Kidney tubule cell (primary cell): ENCODE measurements around the gene LRMDA.

Experiments
- DNase-seq: peaks from one replicate; pipeline ENCODE4 v3.0.0-alpha.2; 2018; ENCODE audit warnings: low spot score

LRMDA gene

DNA sequence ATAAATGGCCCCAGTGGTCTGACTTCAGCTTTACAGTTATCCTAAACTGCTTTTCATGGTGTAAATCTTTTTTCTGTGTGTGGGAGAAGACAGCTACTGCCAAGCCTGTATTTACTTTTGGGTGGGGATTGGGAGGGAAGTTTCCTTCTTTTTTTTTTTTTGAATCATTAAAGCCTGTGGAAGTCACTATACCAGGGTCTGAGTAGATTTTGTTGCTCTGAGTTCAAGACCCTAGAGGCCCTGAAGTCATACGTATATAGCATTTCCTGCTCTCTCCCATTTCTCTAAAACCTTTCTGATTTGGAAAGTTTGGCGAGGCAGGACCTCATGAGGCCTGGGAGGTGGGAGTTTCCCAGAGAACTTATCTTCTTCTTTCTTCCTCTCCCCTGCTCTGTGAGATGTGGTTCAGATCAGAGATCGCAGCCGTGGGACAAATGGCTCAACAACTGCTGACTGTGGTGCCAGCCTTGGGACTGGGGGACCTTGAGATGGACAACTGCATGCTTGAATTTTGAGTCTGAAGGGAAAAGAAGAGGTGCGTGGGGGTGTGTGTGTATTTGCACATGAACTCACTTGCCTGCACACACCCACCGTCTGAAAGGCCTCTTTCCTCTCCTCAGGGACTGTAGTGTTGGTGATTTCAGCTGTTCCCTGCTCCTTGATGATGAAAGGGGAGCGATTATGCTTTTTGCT, 18.1 kb downstream of the LRMDA start:
- no peak for DNase-seq

DNA sequence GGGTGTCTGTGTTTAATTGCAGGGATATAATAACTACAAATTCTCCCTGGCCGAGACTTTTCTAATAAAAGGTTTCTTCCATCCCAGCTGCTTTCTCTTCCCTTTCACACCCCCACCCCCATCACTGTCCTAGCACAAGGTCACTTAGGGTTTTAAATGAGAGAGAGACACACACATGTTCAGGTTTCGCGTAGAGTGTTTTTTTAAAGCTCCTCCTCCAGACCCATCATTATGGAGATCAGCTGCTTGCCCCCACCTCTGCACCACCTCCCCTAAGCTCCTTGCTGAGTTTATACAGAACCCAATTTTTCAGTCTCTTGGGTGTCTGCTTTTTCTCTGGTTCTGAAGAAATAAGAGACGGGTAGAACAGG, 18.6 kb downstream of the LRMDA start:
- DNase-seq: no peak

DNA sequence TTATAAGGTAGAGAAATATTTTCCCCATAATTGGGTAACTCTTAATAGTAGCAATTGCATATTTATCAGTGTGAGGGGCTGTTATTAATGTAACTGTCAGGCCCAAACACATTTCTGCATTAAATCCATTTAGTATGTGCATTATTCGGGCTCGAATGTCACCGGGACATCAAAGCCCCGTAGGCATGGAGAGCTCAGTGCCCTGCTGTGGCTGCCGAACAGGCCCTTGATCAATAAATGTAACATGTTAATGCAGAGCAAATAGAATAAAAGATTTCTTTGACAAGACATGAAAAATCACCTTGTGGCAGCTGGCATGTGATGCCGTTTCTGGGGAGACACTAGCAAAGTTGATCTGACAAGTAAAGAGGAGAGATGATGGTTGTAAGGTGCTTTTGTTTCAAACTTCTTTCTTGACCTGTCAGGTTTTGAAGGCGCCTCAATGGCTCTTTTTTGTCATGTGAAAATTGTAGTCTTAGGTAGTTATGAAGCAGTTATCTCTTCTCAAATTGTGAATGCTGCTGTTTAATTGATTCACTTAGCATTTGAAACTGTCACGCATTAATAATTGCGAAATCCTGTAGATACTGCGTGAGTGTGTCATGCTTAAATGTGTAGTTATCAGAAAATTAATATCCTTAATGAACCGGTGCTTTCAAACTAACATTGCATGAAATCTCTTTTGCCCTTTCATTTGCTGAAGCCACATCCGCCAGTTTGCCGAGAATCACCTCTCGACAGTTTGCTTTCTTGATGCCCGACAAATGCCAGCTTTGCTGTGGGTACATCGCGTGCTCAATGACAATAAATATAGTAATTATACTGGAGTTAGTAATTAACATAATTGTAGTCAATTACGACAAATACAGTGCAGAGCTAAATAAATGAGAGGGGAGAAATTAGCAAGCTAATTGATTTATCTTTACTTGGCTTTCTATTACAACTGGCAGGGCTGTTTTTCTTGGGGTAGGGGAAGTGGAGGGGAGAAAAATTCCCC, 19.5 kb downstream of the LRMDA start:
- no peak for DNase-seq

DNA sequence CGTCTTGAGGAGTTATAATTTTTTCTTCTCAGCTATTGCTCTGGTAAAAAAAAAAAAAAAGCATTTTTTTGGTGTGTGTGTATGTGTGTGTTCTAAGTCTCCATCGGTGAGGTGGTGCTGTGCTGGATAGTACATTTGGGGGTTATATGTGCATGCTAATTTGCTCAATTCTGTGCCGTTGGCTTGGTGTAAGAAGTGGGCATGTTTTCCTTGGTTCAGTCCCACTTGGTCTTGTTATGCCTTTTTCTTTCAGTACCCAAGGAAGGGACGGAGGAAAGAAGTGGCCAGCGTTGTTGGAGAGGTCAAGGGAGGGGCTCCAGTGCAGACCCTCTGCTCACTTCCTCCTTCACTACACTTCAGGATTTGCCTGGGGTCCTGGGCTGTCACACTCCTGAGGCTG, 20.4 kb downstream of the LRMDA start:
- no peak for DNase-seq

DNA sequence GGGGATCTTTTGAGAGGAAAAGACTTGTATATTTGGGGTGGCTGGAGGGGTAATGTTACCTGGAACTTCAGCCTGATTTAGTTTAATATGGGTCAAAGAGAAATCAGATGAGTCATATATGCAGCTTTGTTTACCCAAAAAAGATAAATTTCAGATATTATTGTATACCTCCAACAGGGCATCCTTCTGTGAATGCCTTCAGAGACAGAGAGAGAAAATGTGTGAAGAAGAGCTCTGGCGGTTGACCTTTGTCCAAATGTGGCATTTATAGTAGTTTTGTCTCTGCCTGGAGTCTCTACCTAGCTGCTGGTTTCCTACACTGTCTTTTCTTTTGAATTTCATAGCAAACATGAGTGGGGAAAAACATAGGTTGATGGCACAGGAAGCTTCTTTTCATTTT, 21.6 kb downstream of the LRMDA start:
- no peak for DNase-seq

DNA sequence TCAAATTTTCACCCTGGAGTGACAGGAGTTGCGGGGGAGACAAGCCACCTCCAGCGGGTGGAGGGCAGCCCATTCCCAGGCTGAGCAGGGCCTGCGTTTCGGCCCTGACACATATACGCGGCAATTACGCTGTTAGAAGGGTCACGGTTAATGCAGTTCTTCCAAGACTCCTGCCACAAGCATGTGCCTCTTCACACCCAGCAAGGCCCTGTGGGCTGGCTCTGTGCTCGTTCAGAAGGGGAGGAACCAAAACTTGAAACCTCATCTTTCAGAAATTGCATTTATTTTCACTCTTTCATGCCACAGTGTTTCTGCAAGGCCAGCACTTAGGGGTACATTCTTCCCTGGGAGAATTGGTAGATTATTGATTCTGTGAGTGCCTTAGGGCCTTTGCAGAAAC, 24.7 kb downstream of the LRMDA start:
- DNase-seq: no peak

DNA sequence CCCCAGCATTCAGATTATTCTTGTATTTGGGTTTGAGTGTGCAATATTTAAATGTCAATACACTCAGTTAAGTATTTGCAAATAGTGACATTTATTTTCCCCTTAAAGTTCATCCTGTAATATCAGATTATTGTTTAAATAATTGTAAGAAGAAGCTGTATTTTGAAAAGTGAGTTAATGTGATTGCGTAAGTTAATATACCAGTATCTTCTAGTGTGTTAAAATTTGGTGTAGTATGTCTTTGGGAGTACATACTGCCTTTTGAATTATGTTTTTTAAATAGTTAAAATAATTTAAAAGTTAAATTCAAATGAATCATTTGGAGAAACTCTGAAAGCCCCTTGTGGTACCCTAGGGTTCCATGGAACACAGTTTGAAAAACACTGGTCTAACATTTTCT, 28.6 kb downstream of the LRMDA start:
- no peak for DNase-seq

DNA sequence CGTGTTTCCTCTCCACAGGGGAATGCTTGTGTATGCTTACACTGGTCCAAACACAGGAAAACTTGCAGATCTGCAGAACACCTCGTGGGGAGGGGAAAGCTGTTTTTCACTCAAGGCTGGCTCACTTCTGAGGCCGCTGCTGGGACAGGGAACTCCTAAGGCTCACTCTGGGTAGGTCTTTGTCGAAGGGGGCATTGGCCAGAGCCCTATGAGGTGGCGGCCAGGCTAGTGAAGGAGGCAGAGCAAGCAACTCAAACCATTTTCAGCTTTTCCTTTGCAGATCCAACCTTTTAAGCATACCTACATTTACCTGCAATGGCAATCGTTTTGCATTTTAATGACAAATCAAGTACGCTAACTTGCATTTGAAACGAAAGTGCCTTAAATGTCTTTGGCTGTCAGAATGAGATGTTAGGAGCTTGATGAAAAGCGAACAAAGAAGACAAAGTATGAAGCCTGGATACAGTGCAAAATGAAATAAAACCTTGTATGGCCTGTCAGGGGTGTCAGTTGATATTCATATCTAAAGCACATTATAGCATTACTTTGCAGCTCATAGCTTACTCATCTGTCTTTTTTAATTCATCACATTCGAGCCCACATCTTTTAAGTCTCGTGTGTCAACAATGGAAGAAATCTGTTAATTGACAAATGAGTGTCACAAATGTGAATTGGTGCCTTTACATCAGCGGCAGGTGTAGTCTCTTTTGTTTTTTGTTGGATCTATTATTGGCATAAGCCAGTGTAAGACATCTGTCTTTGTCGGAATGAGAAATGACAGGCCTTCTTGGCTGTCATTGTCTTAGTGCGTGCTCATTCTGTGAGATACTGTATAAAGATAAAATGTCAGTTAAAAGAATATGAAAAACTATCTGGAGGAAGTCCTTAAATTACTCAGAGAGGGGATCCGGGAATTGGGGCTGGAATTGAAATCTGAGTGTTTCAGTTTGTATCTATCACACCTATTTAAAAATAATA, 30.5 kb downstream of the LRMDA start:
- no peak for DNase-seq

DNA sequence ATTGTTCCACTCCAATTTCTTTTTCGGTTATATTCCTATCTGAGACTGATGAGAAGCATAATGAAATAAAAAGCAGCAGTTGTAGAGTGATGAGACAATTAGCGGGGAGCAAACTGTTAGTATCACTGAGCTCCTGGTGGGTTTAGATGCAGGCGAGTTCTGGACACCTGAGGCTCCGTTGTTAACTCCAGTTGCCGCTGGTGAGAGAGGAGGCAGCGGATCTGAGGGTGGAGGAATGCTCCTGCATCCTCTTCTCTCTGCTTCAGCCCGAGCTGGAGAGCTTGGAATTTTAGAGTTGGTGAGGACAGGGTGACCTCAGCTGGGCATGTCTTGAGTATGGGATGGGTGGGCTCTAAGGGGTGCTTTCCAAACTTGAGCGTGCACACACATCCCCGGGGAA, 31.4 kb downstream of the LRMDA start:
- no peak for DNase-seq

DNA sequence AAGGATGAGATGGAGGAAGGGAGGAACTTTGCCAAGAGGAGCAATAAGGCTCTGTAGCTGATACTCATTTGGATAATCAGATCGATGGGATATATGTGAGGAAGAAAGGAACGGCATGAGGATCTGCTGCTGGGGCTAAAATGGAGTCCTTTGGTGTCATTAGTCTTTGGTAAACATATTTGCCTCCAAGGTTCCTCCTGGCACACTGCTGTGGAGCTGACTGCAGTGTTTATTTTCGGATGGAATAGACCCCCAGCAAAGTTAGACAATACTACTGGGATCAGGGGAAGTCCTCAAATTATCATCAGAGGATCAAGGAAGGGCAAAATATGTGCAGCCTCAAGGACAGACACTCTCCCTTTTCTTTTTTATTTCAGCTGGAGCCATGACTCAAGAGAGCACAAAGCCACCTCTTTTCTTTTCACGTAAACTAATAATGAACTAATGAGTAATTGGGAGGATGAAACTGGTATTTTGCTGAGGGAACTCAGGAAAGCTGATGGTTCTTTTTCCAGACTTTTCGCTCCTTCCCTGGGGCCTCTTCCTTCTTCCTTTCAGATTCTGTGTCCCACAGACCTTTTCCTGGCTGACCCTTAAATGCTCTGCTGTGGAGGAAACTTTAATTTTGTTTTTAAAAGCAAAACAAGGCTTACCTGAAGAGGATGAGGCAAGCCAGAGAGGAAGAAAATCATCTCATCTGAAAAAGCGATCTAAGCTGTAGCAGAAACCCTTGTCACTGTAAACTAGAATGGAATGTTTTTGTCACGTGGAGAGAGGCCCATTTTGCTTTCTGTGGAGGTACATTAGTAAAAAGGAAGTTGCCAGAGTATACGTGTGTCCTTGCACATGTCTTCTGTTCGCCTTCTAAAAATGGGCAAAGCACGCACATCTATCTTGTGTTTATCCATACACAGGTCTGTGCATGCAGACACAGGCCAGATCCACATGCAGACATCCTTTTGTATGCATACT, 33.3 kb downstream of the LRMDA start:
- no peak for DNase-seq

DNA sequence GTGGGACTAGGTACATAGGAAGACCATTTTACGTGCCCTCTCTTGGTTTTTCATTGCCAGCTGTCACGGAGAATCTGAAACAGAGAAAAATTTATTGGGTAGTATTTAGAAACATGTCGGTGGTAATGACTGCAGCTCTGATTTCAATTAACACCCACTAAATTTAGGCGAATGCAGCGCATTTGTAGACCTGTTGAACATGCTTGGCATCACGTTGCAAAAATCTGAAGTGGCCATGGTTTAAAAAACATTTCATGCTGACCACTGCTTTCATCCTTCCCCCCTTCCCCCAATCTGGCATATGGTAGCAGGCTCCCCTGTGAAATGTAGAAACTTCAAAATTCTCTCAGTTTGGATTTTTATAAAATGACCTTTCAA, 34.0 kb downstream of the LRMDA start:
- DNase-seq: no peak

DNA sequence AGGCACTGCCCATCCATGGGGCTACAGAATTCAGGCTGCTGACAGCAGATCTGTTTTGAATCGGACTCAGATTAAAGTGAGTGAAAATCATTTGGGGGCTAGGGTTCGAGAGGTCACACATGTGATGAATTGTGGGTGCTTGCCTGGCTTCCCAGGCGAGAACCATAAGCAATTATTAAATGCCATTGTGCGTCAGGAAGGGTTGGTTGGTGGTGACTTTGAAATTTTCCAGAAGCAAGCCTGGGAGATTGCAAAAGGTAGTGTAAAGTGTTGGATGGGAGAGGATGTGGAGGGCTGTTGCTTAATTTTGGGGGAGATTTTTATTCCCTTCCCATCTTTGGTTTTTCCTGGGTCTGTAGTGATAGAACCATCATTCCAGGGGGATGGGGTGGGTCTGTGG, 34.6 kb downstream of the LRMDA start:
- no peak for DNase-seq

DNA sequence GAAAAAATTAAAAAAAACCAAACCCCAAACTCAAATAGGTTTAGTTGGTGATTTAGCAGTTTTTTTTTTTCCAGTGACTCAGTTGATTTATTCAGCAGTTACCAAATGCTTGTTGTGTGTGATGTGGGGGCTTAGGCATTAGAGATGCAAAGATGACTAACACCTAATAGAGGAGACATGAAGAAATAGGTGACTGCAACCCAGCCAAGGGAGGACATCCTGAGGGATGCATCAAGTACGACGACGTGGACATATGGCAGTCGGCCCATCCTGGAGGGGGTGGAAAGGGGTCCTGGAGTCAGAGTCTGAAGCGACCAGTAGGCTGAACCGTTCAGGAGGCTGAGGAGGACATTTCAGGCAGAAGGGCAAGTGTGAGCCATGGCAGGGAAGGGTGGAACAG, 35.5 kb downstream of the LRMDA start:
- peak; percentile 55 for DNase-seq

DNA sequence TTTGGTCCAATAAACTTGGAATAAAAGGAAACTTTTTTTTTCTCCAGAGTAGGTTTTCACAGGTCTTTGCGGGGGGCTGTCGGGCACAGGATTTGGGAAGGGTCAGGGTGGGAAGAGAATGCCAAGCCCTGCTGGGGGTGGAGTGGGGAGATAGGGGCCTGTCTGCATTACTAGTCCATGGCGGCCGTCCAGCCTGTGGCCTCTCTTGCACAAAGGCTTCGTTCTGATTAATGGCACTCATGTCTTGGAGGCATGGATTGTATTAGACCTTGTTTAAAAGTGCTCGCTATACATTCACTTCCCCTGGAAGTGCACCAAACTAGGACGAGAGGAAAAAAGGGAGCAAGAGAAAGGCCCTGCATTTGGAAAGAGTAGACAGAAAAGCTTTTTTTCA, 37.2 kb downstream of the LRMDA start:
- no peak for DNase-seq

DNA sequence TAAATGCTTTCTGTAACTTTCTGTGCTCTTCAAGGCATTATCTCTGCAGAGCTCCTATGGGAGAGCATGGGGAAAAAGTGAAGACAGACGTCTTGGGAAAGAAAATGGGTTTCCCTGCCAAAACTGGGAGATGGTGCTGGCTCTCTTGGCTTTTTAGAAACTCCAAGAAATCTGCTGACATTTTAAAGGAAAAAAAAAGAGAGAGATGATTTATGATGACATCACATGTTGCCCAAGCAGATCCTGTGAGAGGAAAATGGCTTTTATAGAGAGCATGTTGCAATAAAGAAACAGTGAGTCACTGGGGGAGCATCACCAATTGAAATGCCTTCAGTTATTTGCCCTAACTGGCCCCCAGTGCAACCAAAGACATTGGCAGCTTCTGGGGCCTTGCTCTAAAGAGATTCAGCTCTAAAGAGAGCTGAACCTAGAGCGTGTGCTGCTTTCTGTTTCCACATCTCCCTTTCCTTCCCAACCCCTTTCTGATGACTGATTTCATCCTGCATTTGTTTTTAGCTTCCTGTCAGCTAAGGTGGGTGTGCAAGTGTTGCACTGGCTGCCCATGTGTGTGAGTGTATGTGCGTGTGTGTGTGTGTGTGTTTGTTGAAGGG, 37.7 kb downstream of the LRMDA start:
- DNase-seq: peak; percentile 79

DNA sequence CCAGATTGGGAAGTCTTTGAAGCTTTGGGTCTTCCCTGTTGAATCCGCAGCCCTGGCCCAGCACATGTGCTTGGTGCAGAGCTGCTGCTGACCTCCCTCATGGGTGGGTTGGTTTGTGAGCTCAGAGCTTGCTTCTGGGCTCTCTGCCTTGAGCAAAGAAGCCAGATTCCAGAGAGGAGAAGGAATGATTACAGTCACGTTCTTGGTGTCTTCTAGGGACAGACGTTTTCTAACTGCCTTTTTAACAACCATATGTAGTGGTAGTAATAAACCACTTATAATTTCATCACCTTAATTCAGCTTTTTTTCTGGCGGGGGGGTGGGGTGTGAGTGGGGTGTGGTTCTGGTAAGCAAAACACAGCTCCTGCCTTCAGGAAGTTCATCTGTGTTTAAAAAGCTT, 39.5 kb downstream of the LRMDA start:
- no peak for DNase-seq

DNA sequence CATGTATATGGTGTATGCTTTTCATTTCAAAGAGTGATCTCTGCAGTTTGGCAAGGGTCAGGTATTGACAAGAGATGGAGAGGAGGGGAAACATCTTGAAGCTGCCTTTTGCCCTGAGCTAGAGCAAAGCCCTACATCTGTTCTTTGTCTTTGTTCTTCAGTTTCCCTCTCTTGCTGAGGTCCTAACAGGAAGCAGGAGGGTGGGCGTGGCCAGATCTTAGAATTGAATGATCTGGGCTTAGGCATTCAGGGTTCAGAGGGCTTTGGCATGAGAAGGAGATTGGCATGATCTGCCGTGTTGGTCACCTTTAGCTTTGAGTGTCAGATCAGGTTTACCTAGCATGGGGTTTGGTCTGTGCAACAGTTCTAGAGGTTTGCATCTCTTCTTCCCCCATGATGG, 41.3 kb downstream of the LRMDA start:
- DNase-seq: no peak

DNA sequence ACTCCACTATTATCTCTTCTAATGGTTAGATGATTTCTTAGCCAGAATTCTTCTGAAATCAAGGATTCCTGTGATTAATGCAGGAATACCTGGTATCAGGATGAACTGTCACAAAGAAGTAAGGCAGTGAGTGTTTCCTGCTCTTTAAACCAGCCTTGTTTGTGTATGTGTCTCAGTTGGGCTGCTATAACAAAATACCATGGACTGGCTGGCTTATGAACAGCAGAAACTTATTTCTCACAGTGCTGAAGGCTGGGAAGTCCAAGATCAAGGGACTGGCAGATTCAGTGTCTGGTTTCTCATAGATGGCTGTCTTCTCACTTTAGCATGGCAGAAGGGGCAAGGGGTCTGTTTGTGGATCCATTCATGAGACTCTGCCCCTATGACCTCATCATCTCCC, 42.7 kb downstream of the LRMDA start:
- no peak for DNase-seq

DNA sequence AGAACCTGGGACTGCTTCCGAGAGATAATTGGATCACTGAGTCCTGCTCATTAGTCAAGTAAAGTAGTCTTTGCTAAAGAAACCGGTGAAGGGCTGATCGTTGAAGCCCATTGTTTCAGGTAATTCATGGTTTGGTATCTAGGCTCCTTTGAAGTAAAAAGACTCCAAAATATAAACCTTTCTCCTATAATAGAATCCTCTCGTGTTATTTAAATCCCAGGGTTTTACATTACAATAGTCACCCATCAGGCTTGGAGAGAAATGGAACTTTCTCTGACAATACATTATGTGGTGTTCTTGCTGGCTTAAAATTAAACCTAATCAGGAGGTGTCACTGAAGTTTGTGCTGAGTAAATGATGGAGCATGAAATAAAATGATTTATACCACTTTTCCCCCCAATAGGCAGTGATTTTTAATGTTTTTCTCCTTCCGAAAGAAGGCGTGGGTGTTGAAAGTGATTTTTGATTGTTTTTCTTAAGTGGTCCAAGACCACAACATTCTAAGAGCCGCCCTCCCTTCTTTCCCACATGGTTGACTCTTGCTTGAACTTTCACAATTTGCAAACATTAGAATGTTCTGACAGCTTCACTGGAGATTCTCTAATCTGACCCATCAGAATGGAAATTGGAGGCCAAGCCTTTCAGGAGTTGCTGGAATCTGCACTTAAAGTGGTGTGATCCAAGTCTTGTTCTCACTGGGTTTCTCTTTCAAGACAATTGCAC, 44.2 kb downstream of the LRMDA start:
- no peak for DNase-seq

DNA sequence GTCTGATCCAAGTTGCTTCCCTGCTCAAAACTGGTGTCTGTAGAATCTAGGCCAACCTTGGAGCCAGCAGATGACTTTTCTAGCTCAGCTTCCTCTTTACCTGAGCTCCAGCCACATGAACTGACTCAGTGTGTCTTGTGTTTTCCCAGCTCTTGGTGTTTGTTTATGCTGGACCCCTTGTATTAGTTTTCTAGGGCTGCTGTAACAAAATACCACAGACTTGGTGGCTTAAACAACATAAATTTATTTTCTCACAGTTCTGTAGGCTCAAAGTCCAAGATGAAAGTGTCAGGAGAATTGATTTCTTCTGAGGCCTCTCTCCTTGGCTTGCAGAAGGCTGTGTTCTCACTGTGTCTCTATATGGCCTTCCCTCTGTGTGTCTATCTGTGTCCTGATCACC, 45.1 kb downstream of the LRMDA start:
- DNase-seq: no peak
